ENCODE measurements around the gene CDK17.
A peak's percentile ranks its signal among the peaks of the same experiment; 100 is the strongest.
"Not testable (repeated sequence)": the region's sequence is repeated elsewhere in the genome, so short reads cannot be mapped to it uniquely, and the experiment has no call there.

Gene CDK17

DNA sequence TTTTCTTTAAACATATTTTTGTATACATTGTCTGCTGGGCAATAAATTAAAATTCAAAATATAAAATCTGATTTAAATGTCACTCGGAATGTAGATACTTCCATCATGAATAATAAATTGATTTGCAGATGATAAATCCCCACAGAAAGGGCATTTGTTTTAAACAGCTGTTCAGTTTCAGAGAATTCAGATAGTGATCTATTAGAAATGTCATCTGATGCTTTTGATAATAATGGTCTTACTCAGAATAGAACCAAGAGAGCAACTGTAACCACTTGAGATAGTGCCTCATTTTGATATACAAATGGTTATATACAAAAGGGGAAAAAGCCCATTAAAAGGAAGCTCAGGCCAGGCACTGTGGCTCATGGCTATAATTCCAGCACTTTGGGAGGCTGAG lies 43.4 kb downstream of the CDK17 start:
- no peak for DNase-seq

DNA sequence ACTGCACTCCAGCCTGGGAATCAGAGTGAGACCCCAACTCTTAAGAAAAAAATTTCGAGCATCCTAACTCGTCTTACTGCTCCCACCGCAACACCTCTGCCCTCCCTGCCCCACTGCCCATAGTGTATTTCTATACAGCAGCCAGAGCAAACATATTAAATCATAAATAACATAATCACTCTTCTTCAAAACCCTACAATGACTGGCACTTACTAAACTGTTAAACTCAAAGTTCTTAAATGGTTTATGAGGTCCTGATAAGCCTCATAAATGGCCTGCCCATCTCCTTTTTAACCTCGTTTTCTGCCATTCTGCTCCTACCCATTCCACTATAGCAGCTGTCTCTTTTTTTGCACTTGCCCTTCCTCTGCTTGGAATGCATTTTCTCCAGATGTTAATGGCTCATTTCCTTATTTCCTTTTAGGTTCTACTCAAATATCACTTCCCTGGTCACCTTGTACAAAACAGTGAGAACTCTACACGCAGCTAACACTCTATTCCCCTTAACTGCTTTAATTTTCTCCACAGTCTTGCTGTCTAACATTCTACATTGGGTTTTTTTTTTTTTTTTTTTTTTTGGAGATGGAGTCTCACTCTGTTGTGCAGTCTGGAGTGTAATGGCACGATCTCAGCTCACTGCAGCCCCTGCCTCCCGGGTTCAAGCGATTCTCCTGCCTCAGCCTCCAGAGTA lies 45.2 kb downstream of the CDK17 start:
- DNase-seq = no peak

DNA sequence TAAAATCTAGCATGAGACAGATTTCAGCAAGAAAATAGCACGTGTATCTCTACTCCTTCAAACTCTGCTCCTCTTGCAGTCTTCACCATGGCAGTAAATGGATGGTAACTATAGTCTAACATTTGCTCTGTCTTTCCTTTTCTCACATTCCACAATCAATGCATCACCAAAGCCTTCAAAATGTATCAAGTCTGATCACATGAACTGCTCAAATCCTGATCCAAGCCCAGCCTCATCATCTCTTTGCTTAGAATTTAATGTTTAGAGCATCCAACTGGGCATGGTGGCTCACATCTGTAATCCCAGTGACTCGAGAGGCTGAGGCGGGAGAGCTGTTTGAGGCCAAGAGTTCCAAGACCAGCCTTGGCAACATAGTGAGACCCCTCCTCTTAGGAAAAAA lies 45.9 kb downstream of the CDK17 start:
- no peak for DNase-seq

DNA sequence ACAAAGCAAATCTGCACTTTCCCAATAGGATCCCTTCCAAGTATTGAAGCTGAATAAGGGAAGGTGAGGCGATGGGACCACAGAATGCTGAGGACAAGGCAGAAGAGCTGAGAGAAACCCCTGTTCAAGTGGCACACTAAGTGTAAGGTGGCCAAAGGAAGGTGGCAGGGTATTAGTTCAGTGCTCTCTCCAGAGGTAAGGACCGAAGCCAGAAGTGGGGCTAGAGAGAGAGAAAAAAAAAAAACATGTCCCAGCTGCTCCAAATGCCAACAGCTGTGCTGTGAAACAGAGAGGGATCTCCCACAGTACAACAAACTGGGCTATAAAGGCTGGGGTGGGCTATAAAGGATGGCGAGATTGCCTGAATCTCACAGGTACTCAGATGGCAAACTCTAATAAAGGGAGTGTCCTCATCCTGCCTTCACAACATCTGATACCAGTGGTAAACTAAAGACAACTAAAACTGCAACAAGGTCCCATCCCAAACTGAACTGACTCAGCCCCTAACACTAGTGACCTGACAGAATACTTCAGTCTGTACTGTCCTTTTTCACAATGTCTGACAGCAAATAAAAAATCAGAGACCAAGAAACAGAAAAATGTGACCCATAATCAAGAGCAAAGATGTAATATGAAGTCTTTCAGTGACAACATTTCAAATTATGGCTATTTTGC lies 47.9 kb downstream of the CDK17 start:
- DNase-seq = no peak

DNA sequence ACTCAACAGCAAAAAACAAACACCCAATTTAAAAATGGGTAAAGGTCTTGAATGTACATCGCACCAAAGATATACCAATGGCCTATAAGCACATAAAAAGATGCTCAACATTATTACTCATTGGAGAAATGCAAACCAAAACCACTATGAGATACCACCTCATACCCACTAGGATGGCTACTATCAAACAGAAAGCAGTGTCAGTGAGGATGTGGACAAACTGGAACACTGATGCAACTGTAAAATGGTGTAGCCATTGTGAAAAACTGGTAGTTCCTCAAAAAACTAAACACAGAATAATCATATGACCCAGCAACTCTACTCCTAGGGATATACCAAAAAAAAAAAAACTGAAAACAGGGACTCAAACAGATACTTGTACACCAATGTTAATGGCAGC lies 49.3 kb downstream of the CDK17 start:
- peak in 1 of 51 donors; percentile 20 for DNase-seq

DNA sequence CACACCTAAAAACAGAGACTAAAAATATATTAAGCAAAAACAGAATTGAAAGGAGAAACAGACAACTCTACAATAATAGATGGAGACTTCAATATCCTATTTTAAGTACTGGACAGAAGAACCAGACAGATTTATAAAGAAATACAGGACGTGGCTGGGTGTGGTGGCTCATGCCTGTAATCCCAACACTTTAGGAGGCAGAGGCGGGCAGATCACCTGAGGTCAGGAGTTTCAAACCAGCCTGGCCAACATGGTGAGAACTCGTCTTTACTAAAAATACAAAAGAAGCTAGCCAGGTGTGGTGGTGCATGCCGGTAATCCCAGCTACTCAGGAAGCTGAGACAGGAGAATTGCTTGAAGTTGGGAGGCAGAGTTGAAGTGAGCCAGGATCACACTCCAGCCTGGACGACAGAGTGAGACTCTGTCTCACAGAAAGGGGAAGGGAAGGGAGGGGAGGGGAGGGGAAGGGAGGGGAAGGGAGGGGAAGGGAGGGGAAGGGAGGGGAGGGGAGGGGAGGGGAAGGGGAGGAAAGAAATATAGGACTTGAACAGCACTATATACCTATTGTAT lies 53.0 kb downstream of the CDK17 start:
- peak in 1 of 51 donors; percentile 3 for DNase-seq

DNA sequence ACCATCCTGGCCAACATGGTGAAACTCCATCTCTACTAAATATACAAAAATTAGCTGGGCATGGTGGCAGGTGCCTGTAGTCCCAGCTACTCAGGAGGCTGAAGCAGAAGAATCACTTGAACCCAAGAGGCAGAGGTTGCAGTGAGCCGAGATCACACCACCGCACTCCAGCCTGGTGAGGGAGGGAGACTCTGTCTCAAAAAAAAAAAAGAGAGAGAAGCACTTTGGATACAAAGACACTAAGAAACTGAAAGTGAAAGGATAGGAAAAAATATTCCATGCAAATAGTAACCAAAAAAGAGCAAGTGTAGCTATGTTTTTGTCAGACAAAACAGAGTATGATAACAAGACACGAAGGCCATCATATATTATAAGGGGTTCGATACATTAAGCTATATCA lies 53.5 kb downstream of the CDK17 start:
- not testable (repeated sequence) for DNase-seq

DNA sequence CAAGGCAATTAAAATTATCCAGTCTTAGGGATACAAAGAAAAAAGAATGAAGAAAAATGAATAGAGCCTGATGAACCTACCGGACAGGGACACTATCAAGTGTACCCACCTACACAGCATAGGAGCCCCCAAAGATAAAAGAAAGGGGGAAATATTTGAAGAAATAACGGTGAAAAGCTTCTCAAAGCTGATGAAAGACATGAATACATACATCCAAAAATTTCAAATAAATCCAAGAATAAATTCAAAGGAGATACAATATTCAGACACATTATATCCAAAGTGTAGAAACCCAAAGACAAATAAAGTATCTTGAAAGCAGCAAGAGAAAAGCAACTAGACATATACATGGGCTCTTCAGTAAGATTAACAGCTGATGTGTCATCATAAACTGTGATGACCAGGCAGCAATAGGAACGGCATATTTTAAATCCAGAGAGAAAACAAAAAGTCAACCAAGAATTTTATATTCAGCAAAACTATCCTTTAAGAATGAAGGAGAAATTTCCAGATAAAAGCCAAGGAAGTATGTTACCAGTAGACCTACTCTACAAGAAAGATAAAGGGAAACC lies 56.0 kb downstream of the CDK17 start:
- DNase-seq = no peak

DNA sequence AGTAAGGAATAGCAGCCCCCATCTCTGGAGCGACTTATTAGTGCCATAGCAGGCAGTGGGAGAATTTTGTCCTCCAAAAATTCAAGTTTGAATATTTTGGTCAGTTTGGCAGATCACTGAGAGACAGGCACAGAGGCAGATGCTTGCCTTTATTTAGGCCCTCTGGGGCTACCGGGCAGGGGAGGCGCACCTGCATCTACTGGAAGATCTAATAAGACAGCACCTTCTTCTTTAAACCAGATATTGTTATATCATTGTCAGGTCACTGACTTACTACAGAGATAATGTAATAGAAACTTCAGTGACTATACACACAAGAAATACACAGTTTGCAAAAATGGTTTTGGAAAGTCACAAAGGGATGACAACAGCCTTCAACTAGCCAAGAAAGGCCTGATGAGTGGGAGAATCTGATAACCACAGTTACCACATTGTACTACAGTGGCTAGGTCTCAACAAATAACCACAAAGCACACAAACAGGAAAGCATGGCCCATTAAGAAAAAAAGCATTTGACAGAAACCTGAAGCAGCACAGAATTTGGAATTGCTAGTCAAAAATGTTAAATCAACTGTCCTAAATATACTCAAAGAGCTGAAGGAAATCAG lies 56.8 kb downstream of the CDK17 start:
- DNase-seq = no peak

DNA sequence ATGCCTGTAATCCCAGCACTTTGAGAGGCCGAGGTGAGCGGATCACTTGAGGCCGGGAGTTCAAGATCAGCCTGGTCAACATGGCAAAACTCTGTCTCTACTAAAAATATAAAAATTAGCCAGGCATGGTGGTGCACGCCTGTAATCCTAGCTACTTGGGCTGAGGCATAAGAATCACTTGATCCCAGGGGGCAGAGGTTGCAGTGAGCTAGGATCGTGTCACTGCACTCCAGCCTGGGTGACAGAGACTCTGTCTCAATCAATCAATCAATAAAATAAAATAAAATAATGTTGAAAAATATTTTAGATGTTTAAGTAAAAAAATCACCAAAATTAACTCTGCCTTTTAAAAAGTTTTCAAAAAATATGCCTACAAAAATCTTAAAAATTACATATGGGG lies 60.6 kb downstream of the CDK17 start:
- DNase-seq = not testable (repeated sequence)

DNA sequence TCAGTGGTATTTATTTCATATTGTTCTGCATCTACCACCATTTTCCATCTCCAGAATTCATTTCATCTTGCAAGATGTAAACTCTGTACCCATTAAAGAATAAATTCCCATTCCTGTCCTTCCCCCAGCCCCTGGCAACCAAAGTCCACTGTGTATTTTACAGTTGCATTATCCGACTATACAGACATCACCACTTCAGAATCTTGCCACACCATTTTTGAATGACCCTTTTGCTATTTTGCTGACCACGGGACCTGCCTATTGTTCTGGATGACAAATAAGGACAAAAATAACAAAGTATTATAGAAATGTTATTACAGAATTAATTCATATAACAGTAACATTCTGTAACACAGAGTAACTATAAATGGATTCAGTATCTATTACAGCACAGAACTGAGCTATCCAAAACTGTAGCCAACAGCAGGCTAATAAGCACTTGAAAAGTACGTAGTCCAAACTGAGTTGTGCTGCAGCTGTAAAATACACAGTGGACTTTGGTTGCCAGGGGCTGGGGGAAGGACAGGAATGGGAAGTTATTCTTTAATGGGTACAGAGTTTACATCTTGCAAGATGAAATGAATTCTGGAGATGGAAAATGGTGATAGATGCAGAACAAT lies 61.3 kb downstream of the CDK17 start:
- no peak for DNase-seq

DNA sequence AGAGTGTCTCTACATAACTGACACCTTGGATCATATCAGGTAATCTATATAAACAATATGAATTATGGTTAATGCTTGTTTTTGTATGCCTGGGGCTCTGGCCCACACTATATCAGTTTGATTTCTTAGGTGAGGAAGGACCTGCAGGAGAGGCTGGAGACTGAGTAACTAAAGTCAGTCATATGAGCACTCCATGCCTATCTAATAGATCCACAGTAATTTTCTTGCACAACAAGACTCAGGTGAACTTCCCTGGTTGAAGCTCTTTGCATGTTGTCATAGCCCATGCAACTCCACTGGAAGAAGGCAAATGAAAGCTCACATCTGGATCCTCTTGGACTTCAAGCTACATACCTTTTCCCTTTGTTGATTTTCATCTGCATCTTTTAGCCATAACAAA lies 62.3 kb downstream of the CDK17 start:
- DNase-seq = no peak

DNA sequence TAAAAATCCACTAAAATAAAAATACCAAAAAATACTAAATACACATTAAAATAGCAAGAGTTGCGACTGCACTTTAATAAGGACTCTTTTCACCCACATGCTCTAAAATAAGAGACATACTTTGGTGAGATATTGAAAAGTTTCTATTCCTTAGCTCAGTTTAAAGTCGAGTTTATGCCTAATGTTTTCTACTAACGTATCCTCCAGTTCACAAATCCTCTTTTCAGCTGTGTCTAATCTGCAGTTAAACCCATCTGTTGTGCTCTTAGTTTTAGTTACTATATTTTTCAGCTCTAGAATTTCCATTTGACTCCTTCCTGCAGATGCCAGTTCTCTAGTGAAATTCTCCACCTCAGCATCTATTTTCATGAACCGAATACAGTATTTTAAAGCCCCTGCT lies 63.8 kb downstream of the CDK17 start:
- DNase-seq = no peak

DNA sequence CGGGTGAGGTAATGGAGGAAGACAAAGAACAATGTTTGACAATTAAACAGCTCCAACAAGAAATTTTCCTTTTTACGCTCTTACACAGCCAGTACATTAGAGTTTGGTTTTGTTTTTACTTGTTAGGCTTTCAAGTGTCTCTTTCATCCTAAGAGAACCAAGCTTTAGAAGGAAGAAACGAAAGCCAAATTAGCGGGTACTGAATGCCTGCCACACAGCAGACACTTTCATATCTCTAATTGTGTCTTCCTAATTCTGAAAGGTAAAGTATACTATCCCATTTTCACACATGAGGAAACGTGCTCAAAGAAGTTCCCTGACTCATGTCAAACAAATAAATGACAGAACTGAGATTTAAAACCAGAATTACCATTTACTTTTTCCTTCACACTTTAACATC lies 65.0 kb downstream of the CDK17 start:
- no peak for DNase-seq

DNA sequence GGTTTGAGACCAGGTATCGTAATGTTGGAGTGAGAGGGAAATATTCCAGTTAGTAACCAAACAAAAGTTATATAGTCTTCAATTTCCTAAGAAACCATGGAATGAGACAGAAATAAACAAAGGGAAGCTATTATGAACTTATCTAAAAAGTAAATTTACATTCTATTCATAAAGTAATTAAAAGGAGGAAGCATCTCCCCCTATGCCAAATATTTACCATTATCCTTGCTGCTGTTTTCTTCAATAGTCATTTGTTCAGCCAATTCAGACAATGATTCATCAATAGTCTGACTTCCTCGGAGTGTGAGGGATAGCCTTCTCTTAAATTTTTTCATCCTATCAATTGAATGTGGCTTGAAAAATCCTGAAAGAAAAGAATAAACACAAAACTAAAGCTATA lies 65.7 kb downstream of the CDK17 start:
- no peak for DNase-seq

DNA sequence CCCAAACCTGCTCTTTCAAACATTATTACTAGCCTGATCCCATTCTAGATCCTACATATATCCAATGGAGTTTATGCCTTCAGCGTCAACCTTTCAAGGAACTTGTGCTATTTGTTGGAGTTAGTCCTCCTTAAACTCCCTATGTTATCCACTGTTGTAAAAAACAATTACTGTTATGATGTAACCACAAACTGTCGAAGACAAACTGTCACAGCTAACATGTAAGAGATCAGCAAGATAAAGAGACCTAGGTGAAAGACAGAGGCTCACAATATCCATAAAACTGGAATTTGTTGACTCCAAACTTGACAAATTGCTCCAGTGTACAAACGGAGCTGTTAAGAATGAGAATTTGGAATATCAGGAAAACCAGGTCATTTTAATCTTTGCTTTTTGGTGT lies 70.7 kb downstream of the CDK17 start:
- DNase-seq = no peak

DNA sequence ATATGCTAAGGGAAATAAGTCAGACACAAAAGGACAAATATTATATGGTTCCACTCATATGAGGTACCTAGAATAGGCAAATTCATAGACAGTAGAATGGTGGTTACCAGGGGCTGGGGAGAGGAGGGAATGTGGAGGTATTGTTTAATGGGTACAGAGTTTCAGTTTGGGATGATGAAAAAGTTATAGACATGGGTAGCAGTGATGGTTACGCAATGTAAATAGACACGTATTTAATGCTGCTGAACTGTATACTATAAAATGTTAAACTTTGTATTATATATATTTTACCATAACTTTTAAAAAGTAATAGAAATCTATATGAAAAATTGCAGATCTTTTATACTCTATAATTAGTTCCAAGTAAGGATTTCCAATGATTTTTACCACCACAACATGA lies 71.2 kb downstream of the CDK17 start:
- no peak for DNase-seq

DNA sequence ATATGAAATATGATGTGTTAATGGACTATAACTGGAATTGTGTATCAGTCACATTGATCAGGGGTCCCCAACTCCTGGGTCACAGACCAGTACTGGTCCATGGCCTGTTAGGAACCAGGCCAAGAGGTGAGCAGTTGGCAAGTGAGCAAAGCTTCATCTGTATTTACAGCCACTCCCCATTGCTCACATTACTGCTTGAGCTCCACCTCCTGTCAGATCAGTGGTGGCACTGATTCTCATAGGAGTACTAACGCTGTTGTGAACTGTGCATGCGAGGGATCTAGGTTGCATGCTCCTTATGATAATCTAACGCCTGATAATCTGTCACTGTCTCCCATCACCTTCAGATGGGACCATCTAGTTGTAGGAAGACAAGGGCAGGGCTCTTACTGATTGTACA lies 72.3 kb downstream of the CDK17 start:
- DNase-seq = no peak

DNA sequence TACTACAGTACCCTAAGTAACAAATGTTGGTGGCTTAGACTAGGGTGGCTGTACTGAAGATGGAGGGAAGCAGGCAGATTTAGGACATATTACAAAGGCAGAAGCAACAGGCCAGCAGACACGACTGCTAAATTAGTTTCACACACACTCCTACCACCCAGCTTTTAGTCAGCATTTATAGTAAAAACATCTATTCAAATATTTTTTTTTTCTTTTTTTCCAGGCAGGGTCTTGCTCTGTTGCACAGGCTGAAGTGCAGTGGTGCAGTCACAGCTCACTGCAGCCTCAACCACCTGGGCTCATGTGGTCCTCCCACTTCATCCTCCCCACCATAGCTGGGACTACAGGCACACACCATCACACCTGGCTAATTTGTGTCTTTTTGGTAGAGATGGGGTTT lies 72.9 kb downstream of the CDK17 start:
- no peak for DNase-seq

DNA sequence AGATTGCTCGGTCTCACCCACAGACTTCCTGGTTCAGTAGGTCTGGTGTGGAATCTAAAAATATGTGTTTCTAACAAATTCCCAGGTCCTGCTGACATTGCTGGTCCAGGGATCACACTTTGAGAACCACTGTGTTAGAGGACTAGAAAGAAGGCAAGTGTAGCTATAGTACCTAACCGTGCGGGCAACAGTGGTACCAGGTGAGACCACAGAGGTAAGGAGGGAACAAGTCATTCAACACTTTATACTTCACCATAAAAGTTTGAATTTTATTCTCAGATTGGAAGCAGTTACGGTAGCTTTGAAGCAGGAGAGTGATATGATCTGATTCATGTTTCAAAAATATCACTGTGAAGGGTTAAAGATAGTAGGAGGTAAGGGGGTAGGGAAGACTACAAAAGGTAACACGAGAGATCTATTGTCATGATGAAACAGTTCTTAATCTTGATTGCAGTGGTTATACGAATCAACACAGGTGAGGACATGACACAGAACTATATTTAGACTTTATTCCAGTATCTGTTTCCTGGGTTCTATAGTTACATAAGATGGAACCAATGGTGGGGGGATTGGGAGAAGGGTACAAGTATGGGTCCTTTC lies 73.5 kb downstream of the CDK17 start:
- no peak for DNase-seq

DNA sequence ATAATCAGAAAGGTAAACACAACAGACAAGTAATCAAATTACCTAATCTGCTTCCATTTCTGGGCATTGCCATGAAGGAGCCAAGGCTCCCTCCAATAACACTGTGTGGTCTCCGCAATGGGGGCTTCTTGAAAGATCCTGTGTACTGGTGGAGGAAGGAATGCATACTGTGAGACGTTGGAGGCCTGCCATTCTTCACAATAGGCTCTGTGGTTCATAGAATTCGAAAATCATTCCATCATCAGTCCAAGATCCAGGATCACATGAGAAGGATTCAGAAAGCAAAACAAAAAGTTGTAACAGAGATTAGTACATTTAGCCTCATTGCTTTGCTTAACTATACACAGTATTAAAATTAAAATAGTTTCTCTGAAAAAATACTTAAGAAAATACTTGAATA lies 76.3 kb downstream of the CDK17 start:
- DNase-seq = no peak

DNA sequence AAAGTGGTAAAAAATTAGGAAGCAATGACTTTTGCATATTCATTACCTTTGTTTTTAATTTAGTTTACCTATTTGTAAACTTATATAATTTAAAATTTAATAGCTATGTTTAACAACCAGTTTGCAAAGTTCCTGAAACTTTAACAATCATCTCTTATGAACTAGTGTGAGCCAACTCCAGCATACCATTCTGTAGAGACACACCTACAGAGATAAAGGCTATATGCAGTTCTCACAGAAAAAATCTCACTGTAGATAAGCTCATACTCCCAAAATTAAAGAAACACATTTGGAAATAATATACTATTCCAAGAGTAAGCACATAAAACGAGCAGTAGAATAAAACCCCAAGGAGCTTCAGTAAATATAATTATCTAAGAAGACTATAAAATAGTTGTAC lies 77.5 kb downstream of the CDK17 start:
- no peak for DNase-seq

Measured in hypothalamus (tissue), 51 donors.